GM18951 (cell line): ENCODE data around the gene GAS7.

Experiments
- POLR2A ChIP-seq: IDR thresholded peaks from 4 replicates; pipeline ENCODE4 v1.6.1; 2011; ENCODE audit warnings: mild to moderate bottlenecking; ENCODE audit not compliant: insufficient read length, insufficient read depth; ENCODE audit errors: extremely low read depth
- in situ Hi-C: fragments of 300-500 bp; cut with MboI; formaldehyde crosslinking; loops from one replicate; pipeline ENCODE4 v1.12.0; 2022; ENCODE audit warnings: low sequenced_read_pairs, mixed read lengths, inconsistent platforms; ENCODE audit not compliant: unreplicated experiment

Gene GAS7

DNA sequence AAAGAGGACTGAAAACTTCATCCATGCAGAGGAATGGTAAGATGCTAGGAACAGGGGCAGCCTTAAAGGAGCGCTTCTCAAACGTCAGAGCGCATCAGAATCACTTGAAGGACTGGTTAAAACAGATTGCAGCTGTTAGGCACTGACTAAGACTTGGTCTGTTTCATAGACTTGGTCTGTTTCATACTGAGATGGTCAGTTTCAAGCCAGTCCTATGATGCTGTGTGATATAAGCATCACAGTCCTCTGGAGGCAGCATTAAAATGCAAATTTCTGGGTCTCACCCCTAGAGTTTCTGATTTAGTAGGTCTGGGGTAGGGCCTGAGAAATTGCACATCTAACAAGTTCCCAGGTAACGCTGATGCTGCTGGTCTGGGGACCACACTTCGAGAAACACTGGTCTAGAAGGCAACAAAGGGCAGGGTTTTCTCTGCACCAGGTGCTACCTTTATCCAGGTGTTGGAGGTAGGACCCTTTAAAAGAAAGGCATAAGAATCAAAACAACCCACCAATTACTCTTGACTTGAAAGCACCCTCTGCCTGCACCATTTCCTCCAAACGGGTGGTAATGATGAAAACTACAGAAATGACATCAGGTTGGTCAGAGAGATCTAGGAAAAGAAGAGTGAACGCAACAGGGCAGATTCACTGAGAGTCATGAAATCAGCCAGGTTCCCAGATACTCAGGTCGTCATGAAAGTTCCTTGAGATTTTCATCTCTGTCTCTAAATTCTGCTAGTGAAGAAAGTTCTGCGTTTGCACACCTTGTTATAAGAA is 198.3 kb downstream of the GAS7 start:
- in situ Hi-C loops, result no loop called here
- no peak for TF ChIP-seq POLR2A

GRCh38 chr17:9998060-9998459 is 200.3 kb downstream of the GAS7 start:
- in situ Hi-C loops, result no loop called here
- no peak for TF ChIP-seq POLR2A

DNA sequence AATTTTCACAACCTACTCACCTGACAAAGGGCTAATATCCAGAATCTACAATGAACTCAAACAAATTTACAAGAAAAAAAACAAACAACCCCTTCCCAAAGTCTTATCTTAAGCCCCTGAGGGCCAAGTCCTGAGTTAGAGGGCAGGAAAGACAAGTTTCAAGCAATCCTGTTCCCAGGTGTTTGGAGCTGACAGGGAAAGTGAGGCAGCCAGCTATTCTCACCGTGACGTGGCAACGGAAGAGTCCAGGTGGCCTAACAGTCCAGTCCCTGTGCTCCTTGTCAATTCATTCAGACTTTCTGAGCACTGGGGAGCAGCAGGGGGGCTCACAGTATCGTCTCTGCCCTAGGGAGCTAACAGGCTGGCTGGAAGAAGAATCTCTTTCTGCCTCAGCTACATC is 203.6 kb downstream of the GAS7 start:
- no peak for TF ChIP-seq POLR2A
- in situ Hi-C loops, result no loop called here

DNA sequence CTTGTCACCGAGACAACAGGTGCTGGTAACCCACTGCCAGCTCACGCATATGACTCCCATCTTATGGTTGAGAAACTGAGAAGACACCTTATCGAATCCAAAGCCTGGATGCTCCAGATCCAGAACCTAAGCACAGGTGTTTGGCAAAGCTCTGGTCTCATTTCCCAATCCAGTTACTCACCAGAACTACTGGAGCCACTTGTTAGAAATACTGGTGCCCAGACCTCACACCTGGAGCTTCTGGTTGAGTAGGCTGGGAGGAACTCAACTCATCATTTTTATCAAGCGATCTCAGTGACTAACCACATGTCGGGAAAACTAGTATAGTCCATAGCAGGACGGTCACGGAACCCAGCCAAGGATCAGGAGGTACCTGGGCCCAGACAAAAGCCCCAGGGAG is 206.6 kb downstream of the GAS7 start:
- in situ Hi-C loops, result no loop called here

DNA sequence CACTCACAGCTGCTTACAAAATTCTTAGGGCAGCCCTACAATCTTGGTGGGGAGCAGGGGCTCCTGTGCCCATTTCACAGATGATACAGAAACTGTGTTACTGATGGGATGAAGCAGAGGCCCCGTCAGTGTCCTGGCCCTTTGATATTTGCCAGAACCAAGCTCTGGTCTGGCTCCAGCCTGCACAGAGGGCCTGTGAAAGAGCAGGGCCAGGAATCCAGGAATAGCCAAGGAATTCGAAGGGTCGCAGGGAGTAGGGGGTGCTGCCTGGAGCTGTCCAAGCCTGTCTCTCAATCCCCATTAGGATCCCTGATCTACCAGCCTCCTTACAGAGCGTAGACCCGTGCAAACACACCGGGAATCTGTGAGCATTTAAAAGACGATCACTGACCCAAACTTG is 207.1 kb downstream of the GAS7 start:
- no peak for TF ChIP-seq POLR2A
- in situ Hi-C loops, result no loop called here

More for the DNA sequence above, 206.6 kb downstream of the GAS7 start:
- no peak for TF ChIP-seq POLR2A

DNA sequence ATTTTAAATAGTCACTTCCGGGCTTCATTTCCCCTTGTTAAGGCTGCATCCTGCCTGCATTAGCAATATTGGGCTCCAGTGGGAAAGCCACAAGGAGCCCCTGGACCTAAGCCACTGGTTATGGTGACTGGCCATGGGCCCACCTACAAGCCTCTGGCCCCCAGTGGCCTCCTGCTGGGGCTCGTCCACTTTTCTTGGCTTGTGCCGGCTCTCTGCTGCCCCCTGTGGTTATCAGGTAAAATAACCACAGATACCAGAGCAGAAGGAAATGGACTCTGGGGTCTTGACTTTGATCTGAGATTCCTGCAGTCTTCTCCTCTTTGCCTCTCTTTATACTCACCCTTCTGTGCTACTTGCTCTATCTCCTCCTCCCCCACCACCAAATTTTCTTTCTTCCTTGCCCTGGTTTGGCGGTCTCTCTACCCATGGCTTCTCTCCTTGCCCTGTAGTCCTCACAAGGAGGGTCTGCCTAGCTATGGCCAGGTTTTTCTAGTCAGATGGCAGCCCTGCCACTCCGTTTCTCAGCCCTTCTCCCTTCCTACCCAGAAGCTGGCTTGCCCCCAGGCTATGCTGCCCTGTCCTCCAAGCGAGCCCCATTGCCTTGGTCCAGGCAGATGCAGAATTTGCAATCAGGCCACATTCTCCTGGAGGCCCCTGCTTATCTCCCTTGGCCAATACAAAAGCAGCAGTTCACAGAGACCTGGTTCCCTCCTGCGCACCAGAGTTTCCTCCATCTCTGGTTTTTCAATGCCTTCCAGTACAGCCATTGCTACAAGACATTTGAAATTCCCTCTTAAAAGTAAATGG is 210.4 kb downstream of the GAS7 start:
- no peak for TF ChIP-seq POLR2A
- in situ Hi-C loops, result no loop called here

GRCh38 chr17:9986754-9987382 is 211.5 kb downstream of the GAS7 start:
- in situ Hi-C loops, result no loop called here
- no peak for TF ChIP-seq POLR2A

DNA sequence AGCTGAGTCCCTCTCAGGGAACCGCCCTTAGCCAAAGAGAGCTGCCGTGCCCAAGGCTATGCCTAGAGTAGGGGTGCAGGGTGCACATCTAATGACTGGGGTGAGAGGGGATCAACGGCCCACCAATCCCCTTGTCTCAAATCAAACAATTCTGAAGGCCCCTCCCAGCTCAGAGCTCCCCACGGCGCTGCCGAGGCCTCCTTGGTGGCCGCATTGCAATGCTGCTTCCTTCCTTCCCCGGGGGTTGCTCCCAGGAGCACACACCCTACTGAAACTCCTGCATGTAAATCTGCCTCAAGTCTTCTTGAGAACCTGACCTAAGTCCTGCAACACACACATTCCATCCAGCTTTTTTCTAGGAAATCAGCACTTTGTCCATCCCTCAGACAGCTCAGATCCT is 212.8 kb downstream of the GAS7 start:
- in situ Hi-C loops, result no loop called here
- no peak for TF ChIP-seq POLR2A

DNA sequence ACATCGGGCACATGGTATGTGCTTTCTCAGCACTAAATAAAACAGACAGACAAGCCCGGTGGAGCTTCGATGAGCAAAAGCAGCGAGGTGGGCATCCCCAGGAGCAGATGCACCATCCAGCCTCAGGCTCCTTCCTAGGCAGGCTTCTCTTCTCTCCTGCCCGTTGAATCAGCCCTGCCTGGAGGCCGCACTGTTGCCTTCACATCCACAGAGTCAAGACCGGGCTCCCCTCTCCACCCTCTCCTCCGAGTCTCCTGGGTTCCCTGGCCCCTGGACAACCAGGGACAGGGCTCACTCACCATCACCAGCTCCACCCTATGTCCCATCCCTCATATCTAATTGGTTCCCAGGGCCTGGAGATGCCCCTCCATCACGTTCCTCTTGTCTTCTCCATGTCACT is 213.6 kb downstream of the GAS7 start:
- no peak for TF ChIP-seq POLR2A
- in situ Hi-C loops, result no loop called here

- no peak for TF ChIP-seq POLR2A
- in situ Hi-C loops, result no loop called here
These were observed 216.2 kb downstream of the GAS7 start for GRCh38 chr17:9982159-9982558.

DNA sequence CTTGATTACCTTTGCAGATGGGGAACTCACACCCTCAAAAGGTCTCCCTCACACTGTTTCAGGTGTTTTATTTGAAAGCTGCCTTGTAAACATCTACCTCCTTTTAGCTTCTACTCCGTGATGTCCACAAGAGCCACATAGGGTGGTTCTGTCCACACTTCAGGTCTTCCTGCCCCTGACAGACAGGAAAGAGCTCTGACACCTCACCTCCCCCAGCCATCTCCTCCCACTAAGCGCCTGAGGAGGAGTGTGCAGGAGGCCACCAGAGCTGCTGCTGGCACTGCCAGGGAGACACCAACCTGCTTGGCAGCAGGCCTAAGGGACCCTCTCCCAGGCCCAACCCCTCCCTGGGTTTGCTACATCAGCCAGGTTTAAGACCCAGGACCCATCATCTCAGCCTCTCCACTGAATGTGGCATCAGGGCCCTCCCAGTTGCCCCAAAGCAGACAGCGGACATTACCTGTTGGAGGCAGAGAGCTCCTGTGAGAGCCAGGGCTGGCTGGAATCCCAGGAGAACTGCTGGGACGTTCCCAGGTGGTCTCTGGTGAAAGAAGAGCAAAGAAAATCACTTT is 217.0 kb downstream of the GAS7 start:
- in situ Hi-C loops, result no loop called here
- TF ChIP-seq POLR2A, result no peak

GRCh38 chr17:9979463-9979995 is 218.9 kb downstream of the GAS7 start:
- TF ChIP-seq POLR2A, result no peak
- in situ Hi-C loops, result no loop called here

DNA sequence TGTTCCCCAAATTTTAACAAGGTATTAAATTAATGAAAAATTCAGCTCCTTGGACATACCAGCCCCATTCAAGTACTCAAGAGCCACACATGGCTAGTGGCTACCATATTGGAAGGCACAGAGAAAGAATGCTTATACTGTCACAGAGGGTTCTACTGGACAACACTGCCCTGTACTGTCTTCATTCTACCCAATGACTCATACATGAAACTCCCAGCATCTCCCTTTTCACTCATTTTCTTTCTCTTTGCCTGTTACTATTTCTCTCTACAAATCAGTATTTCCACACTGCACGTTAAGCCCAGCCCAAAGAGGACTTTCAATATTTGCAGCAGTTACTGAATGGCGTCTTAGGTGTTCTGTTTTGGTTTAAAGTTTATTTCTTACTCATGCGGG is 221.2 kb downstream of the GAS7 start:
- no peak for TF ChIP-seq POLR2A
- in situ Hi-C loops, result no loop called here
